ENCODE measurements around the gene NT5M.

NT5M gene

GRCh38 chr17:17343896-17344506, 40.8 kb downstream of the NT5M start:
- Histone ChIP-seq H3K36me3 (ENCODE audit: insufficient read depth, low read length) (no peaks in the 10 kb centered on the region), H3K79me2 (ENCODE audit: control insufficient read depth, insufficient read depth, low read length, unreplicated experiment) (no peaks in the 10 kb centered on the region), H2AFZ (ENCODE audit: low read length, unreplicated experiment) (no peak overlapping the region), H3K27me3 (ENCODE audit: insufficient read depth, low read length) (no peaks in the 10 kb centered on the region), H3K4me3 (ENCODE audit: low read depth, low read length) (no peak overlapping the region), H3K27ac (ENCODE audit: low read depth, low read length) (no peak overlapping the region), H3K4me1 (ENCODE audit: control insufficient read depth, insufficient read depth, low read length, unreplicated experiment) (no peaks in the 10 kb centered on the region)

GRCh38 chr17:17344507-17345293, 41.5 kb downstream of the NT5M start:
- no peaks in the 10 kb centered on the region for H3K27me3 ChIP-seq (ENCODE audit: insufficient read depth, low read length)
- H3K27ac ChIP-seq (ENCODE audit: low read depth, low read length), result no peak overlapping the region
- H3K4me3 ChIP-seq (ENCODE audit: low read depth, low read length), result no peak overlapping the region
- H2AFZ ChIP-seq (ENCODE audit: low read length, unreplicated experiment), result no peak overlapping the region
- H3K36me3 ChIP-seq (ENCODE audit: insufficient read depth, low read length), result no peaks in the 10 kb centered on the region
- H3K4me1 ChIP-seq (ENCODE audit: control insufficient read depth, insufficient read depth, low read length, unreplicated experiment), result no peaks in the 10 kb centered on the region
- H3K79me2 ChIP-seq (ENCODE audit: control insufficient read depth, insufficient read depth, low read length, unreplicated experiment), result no peaks in the 10 kb centered on the region

- H3K4me3 ChIP-seq (ENCODE audit: low read depth, low read length), result no peak overlapping the region
- no peak overlapping the region for H3K27ac ChIP-seq (ENCODE audit: low read depth, low read length)
- H3K4me1 ChIP-seq (ENCODE audit: control insufficient read depth, insufficient read depth, low read length, unreplicated experiment), result no peaks in the 10 kb centered on the region
- no peaks in the 10 kb centered on the region for H3K79me2 ChIP-seq (ENCODE audit: control insufficient read depth, insufficient read depth, low read length, unreplicated experiment)
- no peaks in the 10 kb centered on the region for H3K36me3 ChIP-seq (ENCODE audit: insufficient read depth, low read length)
- no peaks in the 10 kb centered on the region for H3K27me3 ChIP-seq (ENCODE audit: insufficient read depth, low read length)
- no peak overlapping the region for H2AFZ ChIP-seq (ENCODE audit: low read length, unreplicated experiment)
Measured at GRCh38 chr17:17345294-17345597, 42.1 kb downstream of the NT5M start.

GRCh38 chr17:17345686-17346427, 42.7 kb downstream of the NT5M start:
- no peak overlapping the region for H3K27ac ChIP-seq (ENCODE audit: low read depth, low read length)
- H2AFZ ChIP-seq (ENCODE audit: low read length, unreplicated experiment), result no peak overlapping the region
- H3K4me3 ChIP-seq (ENCODE audit: low read depth, low read length), result no peak overlapping the region
- H3K79me2 ChIP-seq (ENCODE audit: control insufficient read depth, insufficient read depth, low read length, unreplicated experiment), result no peaks in the 10 kb centered on the region
- H3K27me3 ChIP-seq (ENCODE audit: insufficient read depth, low read length), result no peaks in the 10 kb centered on the region
- H3K4me1 ChIP-seq (ENCODE audit: control insufficient read depth, insufficient read depth, low read length, unreplicated experiment), result peaks cover 5% of the 10 kb centered on the region
- no peaks in the 10 kb centered on the region for H3K36me3 ChIP-seq (ENCODE audit: insufficient read depth, low read length)

- Histone ChIP-seq H3K36me3 (ENCODE audit: insufficient read depth, low read length) (no peaks in the 10 kb centered on the region), H3K27ac (ENCODE audit: low read depth, low read length) (no peak overlapping the region), H3K79me2 (ENCODE audit: control insufficient read depth, insufficient read depth, low read length, unreplicated experiment) (no peaks in the 10 kb centered on the region), H3K27me3 (ENCODE audit: insufficient read depth, low read length) (no peaks in the 10 kb centered on the region), H3K4me3 (ENCODE audit: low read depth, low read length) (no peak overlapping the region), H3K4me1 (ENCODE audit: control insufficient read depth, insufficient read depth, low read length, unreplicated experiment) (peaks cover 7% of the 10 kb centered on the region), H2AFZ (ENCODE audit: low read length, unreplicated experiment) (no peak overlapping the region)
Measured at GRCh38 chr17:17346428-17347233, 43.5 kb downstream of the NT5M start.

- Histone ChIP-seq H3K4me3 (ENCODE audit: low read depth, low read length) (no peak overlapping the region), H3K36me3 (ENCODE audit: insufficient read depth, low read length) (no peaks in the 10 kb centered on the region), H3K27ac (ENCODE audit: low read depth, low read length) (no peak overlapping the region), H2AFZ (ENCODE audit: low read length, unreplicated experiment) (no peak overlapping the region), H3K4me1 (ENCODE audit: control insufficient read depth, insufficient read depth, low read length, unreplicated experiment) (peaks cover 14% of the 10 kb centered on the region), H3K79me2 (ENCODE audit: control insufficient read depth, insufficient read depth, low read length, unreplicated experiment) (no peaks in the 10 kb centered on the region), H3K27me3 (ENCODE audit: insufficient read depth, low read length) (no peaks in the 10 kb centered on the region)
Measured at GRCh38 chr17:17347234-17347955, 44.2 kb downstream of the NT5M start.

GRCh38 chr17:17347956-17348871, 45.0 kb downstream of the NT5M start:
- Histone ChIP-seq H3K4me3 (ENCODE audit: low read depth, low read length) (no peak overlapping the region), H3K4me1 (ENCODE audit: control insufficient read depth, insufficient read depth, low read length, unreplicated experiment) (peaks cover 15% of the 10 kb centered on the region), H3K79me2 (ENCODE audit: control insufficient read depth, insufficient read depth, low read length, unreplicated experiment) (no peaks in the 10 kb centered on the region), H2AFZ (ENCODE audit: low read length, unreplicated experiment) (no peak overlapping the region), H3K27me3 (ENCODE audit: insufficient read depth, low read length) (no peaks in the 10 kb centered on the region), H3K27ac (ENCODE audit: low read depth, low read length) (no peak overlapping the region), H3K36me3 (ENCODE audit: insufficient read depth, low read length) (no peaks in the 10 kb centered on the region)

- no peak overlapping the region for H2AFZ ChIP-seq (ENCODE audit: low read length, unreplicated experiment)
- no peaks in the 10 kb centered on the region for H3K79me2 ChIP-seq (ENCODE audit: control insufficient read depth, insufficient read depth, low read length, unreplicated experiment)
- no peaks in the 10 kb centered on the region for H3K27me3 ChIP-seq (ENCODE audit: insufficient read depth, low read length)
- H3K36me3 ChIP-seq (ENCODE audit: insufficient read depth, low read length), result no peaks in the 10 kb centered on the region
- H3K4me1 ChIP-seq (ENCODE audit: control insufficient read depth, insufficient read depth, low read length, unreplicated experiment), result peaks cover 15% of the 10 kb centered on the region
- no peak overlapping the region for H3K27ac ChIP-seq (ENCODE audit: low read depth, low read length)
- H3K4me3 ChIP-seq (ENCODE audit: low read depth, low read length), result no peak overlapping the region
Measured at GRCh38 chr17:17348872-17349723, 45.9 kb downstream of the NT5M start.

GRCh38 chr17:17349724-17350106, 46.5 kb downstream of the NT5M start:
- no peak overlapping the region for H3K27ac ChIP-seq (ENCODE audit: low read depth, low read length)
- no peaks in the 10 kb centered on the region for H3K27me3 ChIP-seq (ENCODE audit: insufficient read depth, low read length)
- no peaks in the 10 kb centered on the region for H3K36me3 ChIP-seq (ENCODE audit: insufficient read depth, low read length)
- H2AFZ ChIP-seq (ENCODE audit: low read length, unreplicated experiment), result no peak overlapping the region
- peaks cover 15% of the 10 kb centered on the region for H3K4me1 ChIP-seq (ENCODE audit: control insufficient read depth, insufficient read depth, low read length, unreplicated experiment)
- H3K79me2 ChIP-seq (ENCODE audit: control insufficient read depth, insufficient read depth, low read length, unreplicated experiment), result no peaks in the 10 kb centered on the region
- H3K4me3 ChIP-seq (ENCODE audit: low read depth, low read length), result no peak overlapping the region
